Left cardiac atrium (tissue), 4 donors: ENCODE measurements around the gene SPTBN5. TPM values are rescaled to one million over a fixed set of nuclear protein-coding genes. Genes with fewer than 3 reads are reported as not detected.

Experiments used
- ATAC-seq, 2 donors: fragments of 200-7000 bp; cut with Tn5 transposase; one replicate each; pipeline ENCODE4 v1.9.1; 2020; ENCODE audit warnings: mild to moderate bottlenecking in 2 of 2, moderate library complexity in 2 of 2
- DNase-seq: peaks from one replicate; pipeline ENCODE4 v3.0.0-alpha.2; 2020
- intact Hi-C, 2 donors: fragments of 100-400 bp; cut with DNase I; formaldehyde crosslinking; loops; one replicate each; pipeline versions ENCODE4 v1.14.1 to v1.15.1; 2022 to 2023
- total RNA-seq, 2 donors: library from RNA; stranded (reverse); fragmentation: NEBNext Ultra II Directional; extraction: Animal tissue kit (Norgen Biotek cat#: 25700); gene quantifications; one replicate each; pipeline ENCODE4 v1.2.1, GENCODE V29; 2021
- donor health status: DM: no; HTN: yes; CAD: no.
- donor health status: DM: no; HTN: yes; CAD: no; lungs with severe emphysema.
- donor health status: DM: yes; HTN: yes; CAD: no.
- donor health status: Dilated cardiomyopathy.

Gene SPTBN5
- total RNA-seq, 2 donors from 2014 or later, result 1.7 to 2.5 TPM

DNA sequence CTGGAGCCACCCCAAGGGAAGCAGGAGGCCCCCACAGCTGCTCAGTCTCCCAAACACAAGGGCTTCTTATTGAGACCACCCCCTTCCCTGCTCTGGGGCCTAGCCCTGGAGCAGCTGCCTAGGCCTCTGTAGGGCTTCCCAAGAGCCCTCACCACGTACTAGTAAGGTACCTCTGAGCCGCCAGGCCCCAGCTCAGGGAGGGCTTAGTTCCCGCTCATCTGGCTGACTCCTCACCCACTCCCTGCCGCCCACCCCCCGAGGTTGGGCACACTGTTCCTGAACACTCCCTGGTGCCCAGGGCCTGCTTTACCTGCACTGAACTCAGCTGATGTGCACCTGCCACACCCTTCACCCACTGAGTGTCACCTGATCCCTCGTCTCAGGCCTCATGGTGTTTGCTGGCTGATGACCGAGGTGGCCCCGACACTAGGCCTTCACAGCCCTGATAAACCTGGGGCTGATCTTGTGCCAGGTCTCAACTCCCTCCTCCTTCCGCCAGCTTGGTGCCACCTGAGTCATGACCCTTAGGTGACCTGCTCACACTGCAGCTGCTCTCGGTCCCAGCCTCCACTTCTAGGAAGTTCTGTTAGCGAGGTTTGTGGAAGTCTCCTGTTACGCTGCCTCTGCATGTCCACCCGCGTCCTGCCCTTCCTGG, 18.0 kb upstream of the SPTBN5 start:
- intact Hi-C loops, result no loop called here

DNA sequence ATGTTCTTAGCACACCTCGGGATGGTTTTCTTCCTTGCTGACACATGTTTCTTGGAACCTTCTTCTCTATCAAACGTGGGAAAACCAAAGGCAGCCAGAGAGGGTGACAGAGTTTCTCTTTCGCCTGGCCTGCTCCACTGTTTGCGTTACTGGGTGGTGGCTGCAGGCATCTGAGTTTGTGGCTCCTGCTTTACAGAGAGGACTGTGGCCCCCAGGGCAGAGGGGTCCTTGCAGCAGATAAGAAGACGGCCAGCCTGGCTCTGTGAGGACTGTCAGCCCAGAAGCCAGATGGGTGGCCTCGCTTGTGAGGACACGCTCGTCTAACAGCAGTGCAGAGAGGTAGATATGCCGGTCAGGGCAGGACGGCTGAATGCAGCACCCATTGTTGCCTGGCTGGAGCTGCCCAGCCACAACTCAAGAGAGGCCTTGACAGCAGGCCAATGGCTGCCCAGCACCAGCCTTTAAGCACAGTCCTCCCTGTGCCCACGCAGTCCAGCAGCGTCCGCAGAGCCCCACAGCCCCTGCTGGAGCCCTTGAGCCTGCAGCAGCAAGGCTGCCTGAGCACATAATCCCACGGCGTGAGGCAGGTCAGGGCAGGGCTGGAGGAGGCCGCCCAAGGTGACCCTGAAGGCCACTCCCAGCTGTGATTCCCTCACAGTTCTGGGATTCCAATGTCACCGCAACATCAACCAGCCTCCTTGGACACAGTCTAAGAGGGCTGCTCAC, 15.0 kb upstream of the SPTBN5 start:
- peak; percentile 3 to 35 for ATAC-seq
- DNase-seq, result no peak
- intact Hi-C loops, result loop anchor here (10.0 kb wide), 2 partner anchors 66 to 134 kb away; partner anchors contain the start of genes EHD4 (in 1 of the 2) and MAPKBP1 (in 1 of the 2)

More for the DNA sequence above, 18.0 kb upstream of the SPTBN5 start:
- DNase-seq (no peak), ATAC-seq (no peak)

DNA sequence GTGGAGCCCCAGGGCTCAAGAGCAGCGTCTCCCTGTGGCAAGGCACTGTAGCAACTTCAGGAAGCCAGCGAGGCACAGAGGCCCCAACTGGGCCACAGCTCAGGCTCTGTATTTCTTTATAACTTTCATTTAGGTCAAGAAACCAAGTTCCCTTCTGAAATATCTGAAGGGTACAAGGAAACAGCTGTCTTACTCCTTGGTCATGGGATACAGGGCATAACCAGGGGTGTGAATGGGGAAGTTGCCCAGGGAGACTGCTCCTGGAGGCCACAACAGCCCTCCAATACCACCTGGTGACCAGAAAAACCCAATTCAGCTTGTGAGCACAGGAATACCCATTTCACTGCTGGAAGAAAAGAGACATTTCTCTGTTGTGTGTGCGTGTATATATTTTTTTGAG, 13.3 kb upstream of the SPTBN5 start:
- ATAC-seq (no peak), DNase-seq (no peak)
- intact Hi-C loops, result loop anchor here (10.0 kb wide), 2 partner anchors 68 to 132 kb away; partner anchors contain the start of genes EHD4 (in 1 of the 2) and MAPKBP1 (in 1 of the 2)

DNA sequence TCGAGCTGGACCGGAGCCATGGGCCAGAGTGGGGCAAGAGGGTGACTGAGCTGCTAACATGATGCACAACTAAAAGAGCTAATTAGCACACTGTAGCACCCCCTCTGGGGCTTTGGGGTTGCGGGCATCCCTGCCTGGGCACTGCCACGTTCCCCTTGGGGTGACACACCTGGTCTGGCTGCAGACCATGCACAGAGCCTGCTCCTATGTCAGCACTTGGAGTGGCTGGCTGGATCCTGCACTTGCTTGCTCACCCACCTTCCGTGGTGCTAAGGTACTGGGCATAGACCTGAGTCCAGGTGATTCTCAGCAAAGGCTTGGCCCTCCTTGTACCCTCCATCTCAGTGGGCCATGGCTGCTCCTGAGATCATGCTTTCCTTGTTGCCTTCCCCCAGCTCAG, 12.8 kb upstream of the SPTBN5 start:
- intact Hi-C loops, result loop anchor here (10.0 kb wide), 2 partner anchors 68 to 132 kb away; partner anchors contain the start of genes EHD4 (in 1 of the 2) and MAPKBP1 (in 1 of the 2)
- no peak for DNase-seq

DNA sequence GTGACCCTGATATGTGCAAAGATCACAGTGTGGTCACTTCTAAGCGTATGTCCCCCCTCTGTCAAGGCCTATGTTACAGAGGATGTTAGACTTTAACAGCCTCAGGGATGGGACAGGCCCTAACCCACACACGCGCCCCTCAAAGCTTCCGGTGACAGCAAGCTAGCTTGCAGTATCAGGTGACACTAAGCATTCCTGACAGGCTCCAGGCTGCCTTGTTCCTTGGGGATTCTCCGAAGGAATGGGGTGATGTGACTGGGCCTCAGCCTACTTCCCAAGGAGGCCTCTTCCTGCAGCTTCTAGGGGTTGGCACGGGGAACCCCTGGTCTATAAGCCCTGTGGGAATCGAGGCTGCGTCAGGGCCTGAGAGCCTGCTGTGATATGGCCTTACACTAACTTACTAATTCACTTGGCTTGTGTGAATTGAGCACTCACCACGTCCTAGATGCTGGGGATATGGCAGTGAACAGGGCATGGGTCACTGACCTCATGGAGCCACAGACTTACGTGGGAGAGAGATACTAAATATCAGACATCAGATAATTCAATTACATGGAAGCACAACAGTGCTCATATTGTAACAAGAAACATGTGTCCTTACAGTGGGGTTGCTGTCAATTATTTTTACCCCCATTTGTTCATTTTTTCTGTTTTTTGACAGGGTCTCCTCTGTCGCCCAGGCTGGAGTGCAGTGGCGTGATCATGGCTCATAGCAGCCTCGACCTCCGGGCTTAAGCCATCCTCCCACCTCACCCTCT, 11.4 kb upstream of the SPTBN5 start:
- no peak for DNase-seq
- intact Hi-C loops, result loop anchor here (10.0 kb wide), 2 partner anchors 70 to 130 kb away; partner anchors contain the start of genes EHD4 (in 1 of the 2) and MAPKBP1 (in 1 of the 2)
- ATAC-seq, result no peak

More for the DNA sequence above, 12.8 kb upstream of the SPTBN5 start:
- ATAC-seq, result no peak

DNA sequence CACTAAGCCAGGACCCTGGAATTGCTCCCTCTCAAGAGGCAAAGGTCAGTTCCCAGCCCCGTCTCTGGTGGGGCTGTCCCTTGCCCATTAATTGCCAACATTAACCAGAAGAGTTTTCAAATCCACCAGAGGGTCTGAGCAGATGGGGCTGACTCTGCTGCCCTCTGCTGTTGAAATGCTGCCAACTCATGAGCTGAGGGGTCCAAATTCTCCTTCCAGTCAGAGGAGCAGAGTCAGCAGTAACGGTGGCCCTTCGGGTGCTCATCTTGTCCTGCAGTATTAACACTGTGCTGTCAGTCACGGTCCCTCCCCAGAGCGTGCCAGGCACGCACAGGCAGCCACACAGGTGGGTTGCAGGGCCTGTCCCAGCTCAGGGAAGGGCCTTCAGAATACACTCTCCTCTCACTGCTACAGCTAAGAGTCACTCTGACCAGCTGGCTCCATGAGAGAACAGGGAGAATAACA, 10.7 kb upstream of the SPTBN5 start:
- ATAC-seq, result peak; percentile 67 to 71

DNA sequence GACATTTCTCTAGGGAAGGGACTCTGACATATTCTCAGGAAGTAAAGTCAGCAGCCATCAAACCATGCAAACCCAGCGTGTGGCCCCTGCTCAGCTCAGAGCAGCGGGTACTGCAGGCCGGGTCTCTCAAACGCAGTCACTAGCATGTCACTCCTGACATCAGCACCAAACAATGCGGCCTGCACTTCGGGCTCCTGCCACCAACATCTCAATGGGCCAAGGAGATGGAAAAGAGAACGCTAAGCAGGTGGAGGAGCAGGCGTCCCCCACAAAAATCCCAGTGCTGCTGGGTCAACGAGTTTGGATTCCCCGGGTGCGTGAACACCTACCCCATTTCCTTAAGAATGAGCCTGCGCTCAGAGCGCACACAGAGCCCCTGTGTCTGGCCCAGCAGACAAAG, 9.9 kb upstream of the SPTBN5 start:
- ATAC-seq, result peak in 1 of 2 donors; percentile 35
- DNase-seq, result no peak

More for the DNA sequence above, 10.7 kb upstream of the SPTBN5 start:
- DNase-seq, result peak; percentile 66
- intact Hi-C loops, result loop anchor here (10.0 kb wide), 2 partner anchors 70 to 130 kb away; partner anchors contain the start of genes EHD4 (in 1 of the 2) and MAPKBP1 (in 1 of the 2)

DNA sequence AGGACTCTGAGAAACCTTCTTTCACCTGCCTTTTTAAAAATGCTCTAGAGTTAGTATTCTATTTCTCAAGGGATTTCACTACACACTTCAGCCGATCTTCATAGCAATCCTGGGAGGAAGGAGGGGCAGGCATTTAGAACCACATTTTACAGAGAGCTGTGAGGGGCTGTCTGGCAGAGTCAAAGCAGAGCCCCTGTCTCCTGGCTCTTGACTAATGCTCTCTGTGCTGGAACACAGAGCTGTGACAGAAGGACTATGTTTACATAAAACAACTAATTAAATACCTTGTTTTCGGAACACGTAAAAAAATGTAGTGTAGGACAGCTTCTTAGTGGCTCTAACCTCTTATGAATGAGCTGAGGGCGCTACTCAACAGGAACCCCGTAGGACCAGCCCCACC, 7.6 kb upstream of the SPTBN5 start:
- no peak for ATAC-seq
- intact Hi-C loops, result loop anchor here (10.0 kb wide), 2 partner anchors 73 to 127 kb away; partner anchors contain the start of genes EHD4 (in 1 of the 2) and MAPKBP1 (in 1 of the 2)
- no peak for DNase-seq

More for the DNA sequence above, 9.9 kb upstream of the SPTBN5 start:
- intact Hi-C loops, result loop anchor here (10.0 kb wide), 2 partner anchors 71 to 129 kb away; partner anchors contain the start of genes EHD4 (in 1 of the 2) and MAPKBP1 (in 1 of the 2)

DNA sequence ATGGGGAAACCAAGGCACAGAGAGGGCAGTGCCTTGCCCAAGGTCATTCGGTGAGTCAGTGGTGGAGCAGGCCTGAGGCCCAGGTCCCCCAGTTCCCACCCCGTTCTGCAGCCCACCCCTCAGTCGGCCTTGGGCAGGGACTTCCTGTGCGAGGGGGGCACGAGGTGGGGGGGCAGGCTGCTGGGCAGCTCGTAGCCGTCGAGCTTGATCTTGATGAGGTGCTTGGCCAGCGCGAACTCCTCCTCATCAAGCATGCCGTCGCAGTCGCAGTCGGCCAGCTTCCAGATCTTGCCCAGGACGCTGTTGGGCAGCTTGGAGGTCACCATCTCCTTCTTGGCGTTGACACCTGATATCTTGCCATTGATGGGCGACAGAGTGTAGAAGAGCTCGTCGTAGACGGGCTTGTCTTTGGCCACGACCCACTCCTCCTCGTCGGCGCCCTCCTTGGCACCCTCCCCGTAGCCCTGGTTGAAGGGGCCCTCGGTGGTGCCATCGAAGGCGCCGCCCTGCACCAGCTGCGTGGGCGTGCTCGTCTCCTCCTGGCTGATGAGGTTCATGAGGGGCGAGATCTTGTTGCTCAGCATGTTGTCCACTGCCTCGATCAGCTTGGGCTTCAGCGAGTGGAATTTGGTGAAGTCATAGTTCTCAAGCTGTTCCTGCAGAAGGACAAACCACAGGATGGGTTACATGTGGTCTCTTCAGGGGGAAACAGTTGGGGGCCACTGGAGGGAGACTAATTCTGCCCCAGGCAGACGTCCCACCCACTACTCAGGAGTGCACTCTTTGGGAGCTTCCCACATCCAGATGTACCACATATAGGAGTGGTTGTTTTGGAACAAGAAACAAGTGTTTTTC, 6.9 kb upstream of the SPTBN5 start:
- intact Hi-C loops, result loop anchor here (10.0 kb wide), 2 partner anchors 74 to 126 kb away; partner anchors contain the start of genes EHD4 (in 1 of the 2) and MAPKBP1 (in 1 of the 2)
- no peak for DNase-seq
- no peak for ATAC-seq

DNA sequence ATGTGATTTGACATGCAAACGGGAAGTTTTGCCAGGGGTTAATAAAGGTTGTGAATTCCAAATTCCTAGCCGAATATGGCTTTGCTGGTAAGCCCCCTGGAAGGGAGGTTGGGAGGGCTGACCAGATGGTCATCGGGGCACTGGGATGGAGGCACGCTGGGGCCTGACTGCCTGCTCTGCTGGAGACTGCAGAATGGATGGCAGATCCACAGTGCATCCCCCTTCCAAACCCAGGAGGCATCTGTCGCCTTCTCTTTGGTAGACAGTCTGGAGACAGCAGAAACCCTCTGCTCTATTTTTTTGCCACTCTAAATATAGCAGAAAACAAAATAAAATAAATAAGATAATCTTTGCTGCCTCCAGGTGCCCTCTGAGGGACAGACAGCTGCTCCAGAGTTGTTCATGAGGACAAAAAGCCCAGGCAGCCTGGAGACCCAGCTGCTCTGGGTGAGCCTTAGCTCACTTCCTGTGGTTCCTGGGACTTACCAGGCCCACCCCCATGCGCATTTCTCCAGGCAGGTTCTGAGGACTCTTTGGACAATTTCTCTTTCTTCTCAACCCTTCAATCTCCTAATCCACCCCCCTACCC, 6.1 kb upstream of the SPTBN5 start:
- DNase-seq, result no peak
- intact Hi-C loops, result loop anchor here (10.0 kb wide), 2 partner anchors 75 to 125 kb away; partner anchors contain the start of genes EHD4 (in 1 of the 2) and MAPKBP1 (in 1 of the 2)
- ATAC-seq, result peak in 1 of 2 donors; percentile 5

DNA sequence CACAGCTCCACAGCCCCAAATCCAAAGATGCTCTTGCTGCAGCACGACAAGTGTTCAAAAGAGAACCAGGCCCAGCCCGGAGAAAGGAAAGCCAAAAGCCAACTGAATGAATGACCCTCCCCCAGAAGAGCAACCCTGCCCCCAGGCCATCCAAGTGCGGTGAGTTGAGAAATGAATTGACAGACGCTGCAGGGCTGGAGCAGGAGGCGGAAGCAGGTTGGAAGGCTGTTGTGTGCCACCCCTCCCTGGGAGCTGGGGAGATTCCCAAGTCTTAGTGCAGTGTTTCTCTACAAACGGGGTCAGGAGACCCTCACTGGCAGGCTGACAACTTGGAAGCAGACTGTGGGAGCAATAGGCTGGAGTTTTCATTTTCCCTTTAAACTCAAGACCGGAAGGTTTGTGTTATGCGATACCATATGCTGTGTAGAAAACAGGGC, 3.5 kb upstream of the SPTBN5 start:
- intact Hi-C loops, result no loop called here
- DNase-seq, result no peak
- ATAC-seq, result no peak

DNA sequence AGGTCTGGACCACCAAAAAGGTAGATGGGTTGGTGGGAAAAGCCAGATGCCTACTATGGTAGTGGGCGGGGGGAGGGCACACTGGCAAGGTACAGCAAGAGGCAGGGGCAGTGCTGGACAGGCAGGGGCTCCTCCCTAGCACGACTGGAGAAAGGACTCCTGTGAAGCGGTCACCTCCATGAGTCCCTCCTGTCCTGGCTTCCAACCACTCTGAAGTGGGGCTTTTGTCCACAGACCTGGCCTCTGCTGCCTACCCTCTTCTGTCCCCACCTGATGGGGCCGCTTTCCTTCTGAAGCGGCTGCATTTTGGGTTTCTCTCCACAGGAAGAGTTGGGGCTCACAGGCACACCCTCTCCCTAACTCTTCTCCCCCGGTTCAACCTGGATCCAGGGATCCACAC, 2.7 kb upstream of the SPTBN5 start:
- no peak for ATAC-seq
- intact Hi-C loops, result no loop called here

DNA sequence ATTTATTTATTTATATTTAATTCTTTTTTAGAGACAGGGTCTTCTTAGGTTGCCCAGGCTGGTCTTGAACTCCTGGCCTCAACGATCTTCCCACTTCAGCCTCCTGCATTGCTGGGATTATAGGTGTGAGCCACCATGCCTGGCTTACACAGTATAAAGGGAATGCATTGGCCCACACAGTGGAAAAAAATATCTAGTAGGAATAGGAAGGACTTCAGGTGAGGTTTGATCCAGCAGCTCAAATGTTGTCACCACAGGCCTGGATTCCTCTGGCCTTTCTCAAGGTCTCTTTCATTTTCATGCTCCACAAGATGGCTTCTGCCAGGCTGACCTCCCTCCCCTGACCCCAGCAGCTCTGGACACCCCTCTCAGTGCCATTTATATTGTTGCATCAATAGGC, 2.1 kb upstream of the SPTBN5 start:
- ATAC-seq, result no peak
- intact Hi-C loops, result no loop called here
- DNase-seq, result no peak

More for the DNA sequence above, 2.7 kb upstream of the SPTBN5 start:
- no peak for DNase-seq

DNA sequence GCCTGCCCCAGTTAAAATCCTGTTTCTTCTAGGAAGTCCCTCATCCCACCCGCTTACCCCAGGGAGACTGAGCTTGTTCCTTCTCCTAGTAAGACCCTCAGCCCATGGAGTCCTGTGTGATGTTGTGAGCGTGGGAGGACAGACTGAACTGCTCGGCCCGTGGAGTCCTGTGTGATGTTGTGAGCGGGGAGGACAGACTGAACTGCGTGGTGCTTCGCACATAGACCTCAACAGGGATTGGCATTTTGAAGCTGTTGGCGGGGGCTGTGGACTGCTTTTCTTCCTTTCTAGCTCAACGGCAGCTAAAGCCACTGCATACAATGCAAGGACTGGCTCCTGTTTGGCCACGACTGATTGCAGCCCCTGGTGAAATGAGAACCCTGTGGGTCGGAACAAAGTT, 1.6 kb upstream of the SPTBN5 start:
- no peak for DNase-seq
- no peak for ATAC-seq
- intact Hi-C loops, result no loop called here

DNA sequence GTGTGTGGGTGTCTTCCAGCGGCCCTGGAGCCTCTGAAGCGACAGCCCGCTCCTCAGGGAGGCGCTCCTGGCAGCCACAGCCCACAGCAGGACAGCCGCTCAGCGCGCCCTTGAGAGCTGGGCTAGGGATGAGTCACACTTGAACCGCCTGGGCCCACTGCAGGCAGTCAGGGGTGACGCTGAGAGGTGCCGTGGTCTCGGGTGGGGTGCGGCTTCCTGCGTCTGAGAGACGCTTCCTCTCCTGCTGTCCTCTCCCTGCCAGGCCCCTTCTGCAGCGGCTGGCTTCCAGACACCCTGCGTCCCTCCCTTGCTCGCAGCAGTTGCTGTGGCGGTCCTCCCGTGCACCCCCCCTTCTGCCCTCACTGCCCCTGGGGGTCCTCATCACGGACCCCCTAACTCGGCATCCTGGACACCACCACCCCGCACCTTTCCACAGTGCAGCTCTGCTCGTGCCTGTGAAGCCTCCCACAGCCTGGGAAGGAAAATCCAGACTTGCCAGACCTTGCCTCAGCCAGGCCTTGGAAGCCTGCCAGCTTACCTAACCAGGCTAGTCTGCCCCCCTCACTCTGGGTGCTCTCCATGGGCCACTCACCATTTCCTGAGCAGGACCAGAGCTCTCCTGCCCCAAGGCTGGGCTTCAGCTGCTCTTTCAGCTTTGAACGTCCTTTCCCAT, 1.1 kb upstream of the SPTBN5 start:
- DNase-seq (peak; percentile 90), ATAC-seq (peak; percentile 82 to 93)
- intact Hi-C loops, result no loop called here

DNA sequence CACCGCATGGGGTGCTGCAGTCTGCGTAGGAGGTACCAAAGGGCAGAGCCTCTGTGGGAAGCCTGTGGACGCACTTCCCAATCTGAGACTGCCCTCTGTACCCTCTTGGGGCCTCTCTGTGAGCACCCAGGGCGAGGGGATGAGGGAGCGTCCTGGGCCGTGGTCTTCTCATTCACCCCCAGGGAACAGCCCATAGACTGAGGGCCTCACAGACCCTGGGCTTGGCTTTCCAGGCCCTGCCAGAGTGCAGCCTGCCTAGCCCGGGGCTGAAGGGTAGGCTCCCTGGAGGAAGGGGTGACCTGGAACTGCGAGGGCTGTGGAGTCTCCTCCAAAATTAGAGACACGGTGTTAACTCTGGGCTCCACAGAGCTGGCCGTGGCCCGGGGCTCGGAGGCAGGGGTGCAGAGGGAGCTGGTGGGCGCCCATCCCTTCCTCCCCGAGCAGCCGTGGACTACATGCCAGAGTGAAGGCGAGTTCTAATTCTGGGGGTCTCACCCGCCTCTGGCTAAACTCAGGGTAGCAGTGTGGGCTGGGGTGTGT, 468 bp upstream of the SPTBN5 start:
- DNase-seq, result no peak
- peak; percentile 0 to 4 for ATAC-seq
- intact Hi-C loops, result no loop called here
